C4-2B (cell line): ENCODE data around the gene NTRK2.

Experiments used
- H3K27ac ChIP-seq: fragments of 450-650 bp; 2 replicates; pipeline ENCODE4 v1.5.1; 2017
- ZFX ChIP-seq: fragments of 450-650 bp; IDR thresholded peaks from 2 replicates; pipeline ENCODE4 v1.6.1; 2017
- TF ChIP-seq, protein P1 (sequence below): fragments of 450-650 bp; conservative IDR thresholded peaks from 2 replicates; pipeline ENCODE4 v1.5.1; 2017; ENCODE audit warnings: mild to moderate bottlenecking

Gene NTRK2

DNA sequence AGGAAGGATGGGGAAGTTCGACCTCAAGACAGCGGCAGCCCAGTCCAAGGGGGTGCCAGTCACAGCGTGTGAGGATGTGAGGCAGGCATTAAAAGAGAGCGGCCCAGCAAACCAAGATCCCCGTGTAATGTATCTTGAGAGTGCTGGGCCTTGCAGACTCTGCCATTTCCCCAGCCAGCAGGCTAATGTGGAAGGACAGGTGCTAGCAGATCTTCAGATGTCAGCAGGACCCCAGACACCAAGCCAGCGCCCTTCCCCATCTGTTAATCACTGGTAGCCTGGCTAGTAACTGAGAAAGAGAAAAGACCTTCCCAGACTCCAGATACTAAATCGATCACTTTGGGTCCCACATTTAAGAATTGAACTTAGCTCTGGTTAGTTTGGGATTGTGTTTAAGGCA lies 62.2 kb downstream of the NTRK2 start:
- no peak overlapping the region for H3K27ac ChIP-seq
- TF ChIP-seq, protein P1, sequence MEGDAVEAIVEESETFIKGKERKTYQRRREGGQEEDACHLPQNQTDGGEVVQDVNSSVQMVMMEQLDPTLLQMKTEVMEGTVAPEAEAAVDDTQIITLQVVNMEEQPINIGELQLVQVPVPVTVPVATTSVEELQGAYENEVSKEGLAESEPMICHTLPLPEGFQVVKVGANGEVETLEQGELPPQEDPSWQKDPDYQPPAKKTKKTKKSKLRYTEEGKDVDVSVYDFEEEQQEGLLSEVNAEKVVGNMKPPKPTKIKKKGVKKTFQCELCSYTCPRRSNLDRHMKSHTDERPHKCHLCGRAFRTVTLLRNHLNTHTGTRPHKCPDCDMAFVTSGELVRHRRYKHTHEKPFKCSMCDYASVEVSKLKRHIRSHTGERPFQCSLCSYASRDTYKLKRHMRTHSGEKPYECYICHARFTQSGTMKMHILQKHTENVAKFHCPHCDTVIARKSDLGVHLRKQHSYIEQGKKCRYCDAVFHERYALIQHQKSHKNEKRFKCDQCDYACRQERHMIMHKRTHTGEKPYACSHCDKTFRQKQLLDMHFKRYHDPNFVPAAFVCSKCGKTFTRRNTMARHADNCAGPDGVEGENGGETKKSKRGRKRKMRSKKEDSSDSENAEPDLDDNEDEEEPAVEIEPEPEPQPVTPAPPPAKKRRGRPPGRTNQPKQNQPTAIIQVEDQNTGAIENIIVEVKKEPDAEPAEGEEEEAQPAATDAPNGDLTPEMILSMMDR = no peak
- no peak for TF ChIP-seq ZFX

DNA sequence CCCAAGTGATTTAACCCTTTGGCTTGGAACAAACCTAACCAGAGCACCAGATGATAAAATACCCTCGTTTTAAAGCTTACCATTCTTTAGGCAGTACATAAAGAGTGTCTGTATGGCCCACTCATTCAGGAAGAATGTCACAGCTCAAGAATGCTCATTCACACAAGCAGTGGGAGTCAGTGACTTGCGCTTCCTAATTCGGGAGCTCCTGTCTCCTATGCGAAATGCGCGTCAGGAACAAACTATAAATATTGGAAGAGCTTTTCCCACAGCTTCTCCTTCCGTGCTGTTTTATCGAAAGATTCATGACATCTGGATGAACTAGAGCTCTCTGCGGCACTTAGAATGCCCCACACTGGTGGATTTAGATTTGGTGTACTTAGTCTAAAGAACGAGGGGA lies 66.6 kb downstream of the NTRK2 start:
- no peak overlapping the region for H3K27ac ChIP-seq
- no peak for TF ChIP-seq ZFX
- TF ChIP-seq, protein P1 = no peak

DNA sequence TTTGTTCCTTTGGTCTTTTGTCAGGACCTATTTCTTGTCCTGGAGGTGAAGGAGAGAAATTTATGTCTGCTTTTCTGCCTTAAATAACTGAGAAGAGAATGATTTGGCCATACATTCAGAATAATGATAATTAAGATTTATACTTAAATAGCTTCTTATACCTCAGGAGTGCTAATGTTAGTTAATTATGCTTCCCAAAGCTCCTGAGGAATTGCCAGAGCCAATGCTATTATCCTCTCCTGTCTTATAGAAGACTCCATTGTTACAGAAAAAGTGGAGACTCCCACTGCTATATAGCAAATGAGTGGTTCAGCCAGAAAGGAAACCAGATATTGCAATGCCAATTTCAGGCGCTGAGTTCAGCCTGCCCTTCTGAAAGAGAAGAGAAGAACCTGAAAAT lies 67.0 kb downstream of the NTRK2 start:
- H3K27ac ChIP-seq = no peak overlapping the region
- TF ChIP-seq, protein P1 = no peak
- TF ChIP-seq ZFX = no peak

DNA sequence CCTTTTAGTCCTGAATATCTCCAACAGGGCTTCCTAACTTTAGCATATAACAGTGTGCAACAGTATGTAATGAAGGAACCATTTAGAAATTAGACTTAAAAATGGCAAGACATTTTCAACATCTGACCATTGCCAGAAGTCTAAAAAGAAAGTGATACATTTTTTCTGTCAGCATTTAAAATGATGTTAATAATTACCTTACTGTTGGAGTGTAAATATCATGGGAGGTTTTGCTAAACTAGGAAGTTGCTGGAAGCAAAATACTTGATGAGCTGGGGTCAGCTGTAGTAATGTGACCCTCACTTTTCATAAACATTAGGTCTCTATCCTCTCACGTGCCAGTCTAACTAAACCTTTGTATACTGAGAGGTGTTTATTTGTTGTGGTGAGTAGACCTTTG lies 68.8 kb downstream of the NTRK2 start:
- H3K27ac ChIP-seq = no peak overlapping the region

DNA sequence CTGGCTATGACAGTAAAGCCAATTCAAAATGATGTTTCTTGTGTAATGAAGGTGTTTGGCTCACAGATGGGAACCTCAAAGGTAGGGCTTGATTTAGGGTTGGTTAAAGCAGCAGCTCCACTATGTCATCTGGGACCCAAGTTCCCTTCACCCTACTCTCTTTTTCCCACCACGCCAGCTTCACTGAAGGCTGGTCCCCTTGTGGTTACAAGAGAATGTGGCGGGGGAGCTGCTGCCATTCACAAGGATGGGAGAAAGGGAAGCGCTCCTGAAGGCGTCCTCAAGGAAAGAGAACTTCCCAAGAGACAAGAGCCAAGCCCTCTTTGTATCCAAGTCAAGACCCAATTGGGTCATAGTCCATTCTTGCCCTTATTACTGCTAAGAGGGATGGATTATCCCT lies 72.7 kb downstream of the NTRK2 start:
- H3K27ac ChIP-seq = no peak overlapping the region
- TF ChIP-seq, protein P1 = no peak
- no peak for TF ChIP-seq ZFX

More for the DNA sequence above, 68.8 kb downstream of the NTRK2 start:
- no peak for TF ChIP-seq ZFX
- TF ChIP-seq, protein P1 = no peak

DNA sequence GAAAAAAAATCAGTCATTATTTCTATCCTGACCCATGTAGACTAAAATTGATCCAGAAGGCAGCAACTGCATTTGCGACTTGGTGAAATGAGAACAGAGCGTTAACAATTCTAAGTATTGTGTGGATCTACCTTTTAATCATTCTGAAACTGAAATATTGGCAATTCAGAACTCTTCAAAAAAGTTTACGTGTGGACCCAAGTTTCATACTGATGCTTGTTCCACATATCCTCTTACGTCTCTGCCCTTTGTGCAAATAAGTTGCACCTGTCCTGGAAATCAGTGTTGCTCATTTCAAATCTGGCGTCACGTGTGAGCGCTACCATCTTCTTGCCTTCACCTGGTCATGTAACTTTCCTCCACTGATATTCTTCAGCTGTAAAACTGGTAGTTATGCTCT lies 74.7 kb downstream of the NTRK2 start:
- no peak overlapping the region for H3K27ac ChIP-seq
- TF ChIP-seq, protein P1 = no peak
- no peak for TF ChIP-seq ZFX

DNA sequence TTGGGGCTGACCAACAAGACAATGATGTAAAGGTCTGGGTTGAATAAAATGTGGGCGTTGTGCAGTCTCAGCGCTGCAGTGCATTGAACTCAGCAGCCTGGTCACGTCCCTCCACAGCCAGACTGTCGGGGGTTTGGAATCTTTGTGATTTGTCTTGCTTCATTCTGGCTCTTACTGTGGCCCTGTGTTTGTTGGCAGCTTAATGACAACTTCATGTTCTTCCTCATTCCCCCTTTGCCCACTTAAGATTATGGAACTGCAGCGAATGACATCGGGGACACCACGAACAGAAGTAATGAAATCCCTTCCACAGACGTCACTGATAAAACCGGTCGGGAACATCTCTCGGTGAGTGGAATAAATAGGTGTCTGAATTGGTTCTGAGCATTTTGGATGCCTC lies 75.2 kb downstream of the NTRK2 start:
- no peak overlapping the region for H3K27ac ChIP-seq
- no peak for TF ChIP-seq ZFX
- TF ChIP-seq, protein P1 = no peak
